AML-193 (cell line): ENCODE measurements around the gene PCDHGA8.

Experiments used
- DNase-seq, 2 experiments: peaks; one replicate each; lab custom pipeline; 2025; lab: John Stamatoyannopoulos, UW

PCDHGA8 gene

GRCh38 chr5:141434006-141434405 is 41.6 kb downstream of the PCDHGA8 start:
- DNase-seq, result no peak

GRCh38 chr5:141437221-141437620 is 44.8 kb downstream of the PCDHGA8 start:
- DNase-seq, result no peak

GRCh38 chr5:141439411-141440141 is 47.1 kb downstream of the PCDHGA8 start:
- DNase-seq, result no peak

- no peak for DNase-seq
Measured at GRCh38 chr5:141440341-141440740, 47.9 kb downstream of the PCDHGA8 start.

GRCh38 chr5:141441571-141442170 is 49.2 kb downstream of the PCDHGA8 start:
- DNase-seq, result no peak
